NB4 (cell line): ENCODE measurements around the gene ENAH.

ENCODE experiments used
- DNase-seq: peaks from one replicate; pipeline ENCODE4 v3.0.0; 2010; ENCODE audit warnings: low read depth
- H3K4me3 ChIP-seq: one replicate; pipeline ENCODE4 v1.5.1; 2011; ENCODE audit warnings: mild to moderate bottlenecking, low read depth, low read length, moderate library complexity
- CTCF ChIP-seq: IDR thresholded peaks from one replicate; pipeline ENCODE4 v1.5.1; 2012; ENCODE audit warnings: low read depth, low read length
- MAX ChIP-seq: IDR thresholded peaks from 2 replicates; pipeline ENCODE4 v1.6.1; 2011; ENCODE audit warnings: low read depth, low read length
- MYC ChIP-seq: IDR thresholded peaks from 2 replicates; pipeline ENCODE4 v1.6.1; 2011; ENCODE audit warnings: low read depth, low read length
- POLR2A ChIP-seq: IDR thresholded peaks from 2 replicates; pipeline ENCODE4 v1.6.1; 2011; ENCODE audit warnings: mild to moderate bottlenecking; ENCODE audit not compliant: insufficient read length; ENCODE audit errors: extremely low read depth

The ENAH gene

DNA sequence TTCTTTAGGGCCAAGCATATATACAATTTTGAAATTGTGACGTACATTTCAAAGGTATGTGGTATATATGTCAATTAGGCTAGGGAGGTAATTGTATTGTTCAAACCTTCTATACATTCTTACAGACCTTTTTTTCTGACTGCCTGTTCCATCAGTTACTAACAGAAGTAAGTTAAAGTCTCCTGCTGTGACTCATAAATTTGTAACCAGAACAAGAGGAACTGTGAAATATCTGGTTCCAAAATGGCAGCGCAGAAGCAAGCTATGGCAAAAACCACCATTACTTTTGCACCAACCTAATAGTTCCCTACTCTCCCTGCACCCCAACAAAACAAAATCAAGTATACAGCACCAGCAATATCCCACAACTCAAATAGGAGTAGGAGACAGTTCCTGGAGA lies 93.6 kb downstream of the ENAH start:
- TF ChIP-seq CTCF (no peak), MAX (no peak), MYC (no peak), POLR2A (no peak)
- H3K4me3 ChIP-seq, result no peak overlapping the region

GRCh38 chr1:225556694-225557093 lies 96.2 kb downstream of the ENAH start:
- no peak for DNase-seq
- TF ChIP-seq POLR2A (no peak), CTCF (no peak), MAX (no peak)

More for the DNA sequence above, 93.6 kb downstream of the ENAH start:
- DNase-seq, result peak; percentile 30

DNA sequence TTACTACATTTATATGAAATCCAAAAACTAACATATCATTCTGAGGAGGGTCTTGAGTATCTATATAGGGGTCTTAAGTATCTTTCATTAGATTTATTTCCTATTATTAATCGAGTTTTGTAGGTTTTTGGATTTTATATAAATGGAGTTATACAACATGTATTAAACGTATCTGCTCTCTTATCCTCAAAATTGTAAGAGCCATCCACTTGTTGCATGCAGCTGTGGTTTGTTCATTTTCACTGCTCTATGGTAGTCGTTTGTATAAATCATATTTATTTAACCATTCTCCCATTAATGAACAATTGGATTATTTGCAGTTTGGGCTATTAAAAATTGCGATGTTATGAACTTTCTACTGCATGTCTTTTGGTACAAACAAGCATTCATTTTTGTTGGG lies 97.1 kb downstream of the ENAH start:
- no peak overlapping the region for H3K4me3 ChIP-seq
- TF ChIP-seq POLR2A, result no peak
- DNase-seq, result no peak

More at GRCh38 chr1:225556694-225557093, 96.2 kb downstream of the ENAH start:
- H3K4me3 ChIP-seq, result no peak overlapping the region

GRCh38 chr1:225554216-225554812 lies 98.6 kb downstream of the ENAH start:
- no peak for TF ChIP-seq MYC
- peak; percentile 37 for TF ChIP-seq CTCF
- TF ChIP-seq POLR2A, result no peak
- TF ChIP-seq MAX, result peak; percentile 60; the same call in 1 of the 2 replicates
- peak; percentile 52 for DNase-seq
- no peak overlapping the region for H3K4me3 ChIP-seq

- TF ChIP-seq POLR2A, result no peak
- TF ChIP-seq MYC, result no peak
- no peak for TF ChIP-seq CTCF
- no peak for TF ChIP-seq MAX
- no peak overlapping the region for H3K4me3 ChIP-seq
- no peak for DNase-seq
Measured at GRCh38 chr1:225549821-225550220, 103.1 kb downstream of the ENAH start.

- TF ChIP-seq POLR2A (no peak), MYC (no peak)
- H3K4me3 ChIP-seq, result no peak overlapping the region
- no peak for DNase-seq
Measured at GRCh38 chr1:225548140-225548857, 104.6 kb downstream of the ENAH start.

- no peak for TF ChIP-seq CTCF
- TF ChIP-seq POLR2A, result no peak
- no peak for TF ChIP-seq MAX
- DNase-seq, result no peak
- no peak overlapping the region for H3K4me3 ChIP-seq
Measured at GRCh38 chr1:225545649-225546048, 107.3 kb downstream of the ENAH start.
